Transverse colon (tissue), 4 donors: Measurements from ENCODE around the gene SNUPN.

ENCODE experiments used
- CTCF ChIP-seq, 5 experiments: fragments of 200-600 bp in 3 of 5; fragments of 450-650 bp in 2 of 5; sonication (generic) in 3 of 5; IDR thresholded peaks; 1 replicate in 2 of 5; 2 replicates in 3 of 5; pipeline ENCODE4 v1.5.1; 2016 to 2017; ENCODE audit warnings: antibody characterized with exemption in 5 of 5, inconsistent platforms in 3 of 5, mild to moderate bottlenecking in 2 of 5, moderate library complexity in 1 of 5
- POLR2A ChIP-seq: fragments of 450-650 bp; IDR thresholded peaks from one replicate; pipeline ENCODE4 v1.6.1; 2016; ENCODE audit warnings: antibody characterized with exemption, mild to moderate bottlenecking, moderate library complexity
- POLR2AphosphoS5 ChIP-seq, 3 donors: sonication (generic); formaldehyde crosslinking; IDR thresholded peaks; one replicate each; pipeline ENCODE4 v1.6.1; 2016; ENCODE audit warnings: antibody characterized with exemption in 3 of 3

- no peak for TF ChIP-seq POLR2A
- TF ChIP-seq CTCF (IDR thresholded peaks at IDR 0.05), result no peak
- no peak for TF ChIP-seq POLR2AphosphoS5 (IDR thresholded peaks at IDR 0.05)
These were observed 71.9 kb downstream of the SNUPN start for GRCh38 chr15:75553659-75554058.
